Epithelial cell of proximal tubule (primary cell): ENCODE results near the gene FAHD2A. TPM values are rescaled to one million over a fixed set of nuclear protein-coding genes. Genes with fewer than 3 reads are reported as not detected.

Experiments
- DNase-seq: peaks from one replicate; pipeline ENCODE4 v3.0.0-alpha.2; 2011; ENCODE audit warnings: low read depth
- H3K4me3 ChIP-seq: 2 replicates; pipeline ENCODE4 v1.5.1; 2011; ENCODE audit warnings: low read depth, mild to moderate bottlenecking, low read length
- total RNA-seq: library from RNA; depleted of rRNA; stranded (reverse); fragments of >200 nt; gene quantifications from 2 replicates; pipeline ENCODE4 v1.2.3, GENCODE V29; 2015
- TF ChIP-seq, protein P1 (sequence below): conservative IDR thresholded peaks from 2 replicates; pipeline ENCODE4 v1.5.1; 2012; ENCODE audit warnings: low read depth, mild to moderate bottlenecking, low read length

Gene FAHD2A
- total RNA-seq, 1 donor from 2014 or later: 31.4 TPM

DNA sequence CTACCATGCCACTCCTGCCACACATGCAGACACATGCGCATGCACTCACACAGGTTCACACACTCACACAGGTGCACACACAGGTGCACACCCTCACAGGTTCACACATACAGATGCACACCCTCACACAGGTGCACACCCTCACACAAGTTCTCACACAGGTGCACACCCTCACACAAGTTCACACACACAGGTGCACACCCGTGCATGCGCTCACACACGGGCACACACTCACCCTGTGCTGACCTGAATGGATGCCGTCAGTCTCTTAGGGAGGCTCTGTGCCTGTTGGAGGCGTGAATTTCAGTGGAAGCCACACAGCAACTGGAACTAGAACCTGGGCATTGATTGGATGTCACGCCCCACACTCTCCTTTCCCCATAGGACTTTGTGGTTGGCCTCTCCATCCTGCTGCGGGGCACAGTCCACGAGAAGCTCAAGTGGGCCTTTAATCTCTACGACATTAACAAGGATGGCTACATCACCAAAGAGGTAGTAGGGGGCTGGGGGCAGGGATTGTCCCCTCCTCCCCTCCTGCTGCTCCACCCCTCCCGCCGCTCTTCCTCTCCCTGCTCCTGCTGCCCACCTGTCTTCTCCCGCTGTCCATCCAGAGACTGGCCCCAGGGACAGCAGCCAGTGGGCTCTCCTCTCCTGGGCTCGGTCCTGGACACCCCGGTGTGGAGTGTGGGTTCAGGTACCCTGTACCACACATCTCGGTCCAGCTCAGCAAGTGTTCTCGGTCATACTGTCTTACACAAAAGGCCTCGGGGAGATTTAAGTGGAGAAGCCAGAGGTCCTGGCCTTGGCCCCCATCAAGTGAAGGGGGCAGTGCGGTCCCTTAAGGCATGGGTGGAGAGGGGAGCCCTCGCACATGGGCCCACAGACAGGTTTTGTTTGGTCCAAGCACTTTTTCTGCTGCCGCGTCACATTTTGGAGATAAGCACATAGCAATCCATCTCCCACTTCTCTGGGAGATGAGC lies 21.0 kb upstream of the FAHD2A start:
- no peak overlapping the region for H3K4me3 ChIP-seq
- TF ChIP-seq, protein P1, sequence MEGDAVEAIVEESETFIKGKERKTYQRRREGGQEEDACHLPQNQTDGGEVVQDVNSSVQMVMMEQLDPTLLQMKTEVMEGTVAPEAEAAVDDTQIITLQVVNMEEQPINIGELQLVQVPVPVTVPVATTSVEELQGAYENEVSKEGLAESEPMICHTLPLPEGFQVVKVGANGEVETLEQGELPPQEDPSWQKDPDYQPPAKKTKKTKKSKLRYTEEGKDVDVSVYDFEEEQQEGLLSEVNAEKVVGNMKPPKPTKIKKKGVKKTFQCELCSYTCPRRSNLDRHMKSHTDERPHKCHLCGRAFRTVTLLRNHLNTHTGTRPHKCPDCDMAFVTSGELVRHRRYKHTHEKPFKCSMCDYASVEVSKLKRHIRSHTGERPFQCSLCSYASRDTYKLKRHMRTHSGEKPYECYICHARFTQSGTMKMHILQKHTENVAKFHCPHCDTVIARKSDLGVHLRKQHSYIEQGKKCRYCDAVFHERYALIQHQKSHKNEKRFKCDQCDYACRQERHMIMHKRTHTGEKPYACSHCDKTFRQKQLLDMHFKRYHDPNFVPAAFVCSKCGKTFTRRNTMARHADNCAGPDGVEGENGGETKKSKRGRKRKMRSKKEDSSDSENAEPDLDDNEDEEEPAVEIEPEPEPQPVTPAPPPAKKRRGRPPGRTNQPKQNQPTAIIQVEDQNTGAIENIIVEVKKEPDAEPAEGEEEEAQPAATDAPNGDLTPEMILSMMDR: no peak
- no peak for DNase-seq

DNA sequence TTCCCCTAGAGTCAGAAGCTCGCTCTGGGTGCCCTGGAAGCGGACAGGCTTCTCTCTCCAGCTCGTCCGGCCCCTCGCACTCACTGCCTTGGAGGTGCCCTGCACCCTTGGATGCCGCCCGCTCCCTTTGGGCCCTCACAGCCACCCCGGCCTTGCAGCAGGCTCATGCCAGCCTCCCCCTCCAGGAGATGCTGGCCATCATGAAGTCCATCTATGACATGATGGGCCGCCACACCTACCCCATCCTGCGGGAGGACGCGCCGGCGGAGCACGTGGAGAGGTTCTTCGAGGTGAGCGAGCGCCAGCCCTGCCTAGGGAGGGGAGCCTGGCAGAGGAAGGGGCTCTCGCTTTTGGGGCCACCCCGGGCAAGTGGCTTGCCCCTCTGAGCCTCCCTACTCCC lies 20.3 kb upstream of the FAHD2A start:
- H3K4me3 ChIP-seq: no peak overlapping the region
- TF ChIP-seq, protein P1: no peak
- DNase-seq: no peak

DNA sequence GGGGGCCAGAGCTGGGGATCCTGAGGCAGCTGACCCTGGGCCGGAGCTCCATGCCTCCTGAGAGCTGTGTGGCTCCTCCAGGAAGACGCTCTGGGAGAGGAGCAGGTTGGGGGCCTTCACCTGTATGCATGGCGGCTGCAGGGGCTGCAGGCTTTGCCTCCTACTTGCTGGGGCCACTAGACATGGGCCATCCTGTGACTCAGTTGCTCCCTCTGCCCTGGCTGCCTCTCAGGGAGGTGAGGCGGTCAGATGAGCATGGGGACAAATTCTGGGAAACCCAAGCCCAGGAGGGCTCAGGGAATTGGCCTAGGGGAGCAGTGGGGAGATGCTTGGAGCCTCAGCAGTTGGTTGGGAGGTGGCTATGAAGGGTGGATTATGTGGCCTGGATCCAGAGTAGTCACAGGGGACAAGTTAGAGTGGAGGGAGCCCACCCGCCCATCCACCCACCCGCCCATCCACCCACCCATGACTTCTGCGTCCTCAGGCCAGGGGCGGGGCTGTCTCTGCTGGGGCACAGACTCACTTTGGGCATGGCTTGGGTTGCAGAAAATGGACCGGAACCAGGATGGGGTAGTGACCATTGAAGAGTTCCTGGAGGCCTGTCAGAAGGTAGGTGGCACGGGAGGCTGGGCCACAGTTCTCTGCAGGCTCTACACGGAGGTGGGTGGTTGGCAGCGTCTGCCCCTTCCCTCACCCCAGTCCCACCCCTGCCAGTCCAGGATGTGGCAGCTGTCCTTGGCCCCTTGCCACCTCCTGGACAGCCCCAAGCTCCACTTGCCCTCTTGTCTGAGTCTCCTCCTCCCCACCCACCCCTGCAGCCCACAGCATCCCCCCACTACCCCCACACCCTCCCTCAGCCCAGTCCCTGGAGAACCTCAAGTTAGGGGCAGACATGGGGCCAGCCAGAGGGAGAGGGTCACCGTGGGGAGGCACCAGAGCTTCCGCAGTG lies 19.5 kb upstream of the FAHD2A start:
- DNase-seq: no peak
- TF ChIP-seq, protein P1: no peak
- H3K4me3 ChIP-seq: no peak overlapping the region

DNA sequence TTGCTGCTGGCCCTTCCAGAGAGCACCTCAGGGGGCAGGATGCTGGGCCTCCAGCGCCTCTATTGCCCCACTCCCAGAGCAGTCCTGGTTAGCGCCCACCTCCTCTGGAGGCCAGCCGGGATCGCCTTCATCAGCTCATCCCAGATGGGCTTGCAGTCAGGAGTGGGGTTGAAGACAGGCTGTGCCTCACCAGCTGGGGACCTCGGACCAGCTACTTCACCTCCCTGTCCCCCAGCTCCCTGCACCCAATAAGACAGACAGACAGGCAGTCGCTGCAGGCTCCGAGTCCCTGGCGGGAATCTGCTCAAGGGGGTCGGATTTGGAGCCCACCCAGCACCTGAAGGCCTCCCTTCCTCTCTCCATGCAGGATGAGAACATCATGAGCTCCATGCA lies 18.9 kb upstream of the FAHD2A start:
- DNase-seq: no peak
- H3K4me3 ChIP-seq: no peak overlapping the region
- TF ChIP-seq, protein P1: no peak

DNA sequence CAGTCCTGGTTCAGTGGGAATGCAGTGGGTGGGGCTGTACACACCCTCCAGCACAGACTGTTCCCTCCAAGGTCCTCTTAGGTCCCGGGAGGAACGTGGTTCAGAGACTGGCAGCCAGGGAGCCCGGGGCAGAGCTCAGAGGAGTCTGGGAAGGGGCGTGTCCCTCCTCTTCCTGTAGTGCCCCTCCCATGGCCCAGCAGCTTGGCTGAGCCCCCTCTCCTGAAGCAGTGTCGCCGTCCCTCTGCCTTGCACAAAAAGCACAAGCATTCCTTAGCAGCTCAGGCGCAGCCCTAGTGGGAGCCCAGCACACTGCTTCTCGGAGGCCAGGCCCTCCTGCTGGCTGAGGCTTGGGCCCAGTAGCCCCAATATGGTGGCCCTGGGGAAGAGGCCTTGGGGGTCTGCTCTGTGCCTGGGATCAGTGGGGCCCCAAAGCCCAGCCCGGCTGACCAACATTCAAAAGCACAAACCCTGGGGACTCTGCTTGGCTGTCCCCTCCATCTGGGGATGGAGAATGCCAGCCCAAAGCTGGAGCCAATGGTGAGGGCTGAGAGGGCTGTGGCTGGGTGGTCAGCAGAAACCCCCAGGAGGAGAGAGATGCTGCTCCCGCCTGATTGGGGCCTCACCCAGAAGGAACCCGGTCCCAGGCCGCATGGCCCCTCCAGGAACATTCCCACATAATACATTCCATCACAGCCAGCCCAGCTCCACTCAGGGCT lies 17.5 kb upstream of the FAHD2A start:
- TF ChIP-seq, protein P1: no peak
- DNase-seq: no peak
- no peak overlapping the region for H3K4me3 ChIP-seq

DNA sequence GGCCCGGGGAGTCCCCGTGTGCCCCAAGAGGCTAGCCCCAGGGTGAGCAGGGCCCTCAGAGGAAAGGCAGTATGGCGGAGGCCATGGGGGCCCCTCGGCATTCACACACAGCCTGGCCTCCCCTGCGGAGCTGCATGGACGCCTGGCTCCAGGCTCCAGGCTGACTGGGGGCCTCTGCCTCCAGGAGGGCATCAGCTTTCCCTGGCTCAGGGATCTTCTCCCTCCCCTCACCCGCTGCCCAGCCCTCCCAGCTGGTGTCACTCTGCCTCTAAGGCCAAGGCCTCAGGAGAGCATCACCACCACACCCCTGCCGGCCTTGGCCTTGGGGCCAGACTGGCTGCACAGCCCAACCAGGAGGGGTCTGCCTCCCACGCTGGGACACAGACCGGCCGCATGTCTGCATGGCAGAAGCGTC lies 16.9 kb upstream of the FAHD2A start:
- no peak for DNase-seq
- H3K4me3 ChIP-seq: no peak overlapping the region
- TF ChIP-seq, protein P1: no peak
